Measurements from ENCODE around the gene INTS1. TPM values are rescaled to one million over a fixed set of nuclear protein-coding genes. Genes with fewer than 3 reads are reported as not detected.

The INTS1 gene
- 29.2 TPM in 2 replicates for total RNA-seq

GRCh38 chr7:1503816-1504775, at the start of gene INTS1:
INTS1 (minus strand) TSS chr7:1504389; CDS start chr7:1503960, 429 bp downstream.

GRCh38 chr7:1458683-1459511, 45.3 kb downstream of the INTS1 start, which contains the start of gene MICALL2:
MICALL2 (minus strand) TSS chr7:1459470; CDS start chr7:1459326, 144 bp downstream.

Other genes with a start within 250 kb of the INTS1 start
- 14.0 and 15.3 TPM in 2 replicates for gene MICALL2, start 44.9 kb downstream of the INTS1 start, total RNA-seq
- 20.8 and 34.4 TPM in 2 replicates for gene MAFK, start 26.3 kb upstream of the INTS1 start, total RNA-seq
- 0.65 TPM in 1 of 2 replicates, not detected in the other for gene TMEM184A, start 51.8 kb upstream of the INTS1 start, total RNA-seq
- gene PSMG3, start 65.6 kb upstream of the INTS1 start, total RNA-seq = 26.9 and 32.8 TPM in 2 replicates
- 0.15 and 3.9 TPM in 2 replicates for gene ELFN1, start 165.9 kb upstream of the INTS1 start, total RNA-seq

All from epithelial cell of umbilical artery (primary cell).